Prostate gland (tissue), 2 donors: ENCODE results near the gene SLC2A4.

Experiments used
- CTCF ChIP-seq, 4 experiments: fragments of 200-600 bp in 2 of 4; fragments of 450-650 bp in 2 of 4; sonication (generic) in 2 of 4; IDR thresholded peaks; 1 replicate in 3 of 4; 2 replicates in 1 of 4; pipeline ENCODE4 v1.5.1; 2016 to 2019; ENCODE audit warnings: antibody characterized with exemption in 4 of 4, mild to moderate bottlenecking in 2 of 4, moderate library complexity in 2 of 4
- POLR2A ChIP-seq: fragments of 450-650 bp; IDR thresholded peaks from one replicate; pipeline ENCODE4 v1.6.1; 2016; ENCODE audit warnings: antibody characterized with exemption, mild to moderate bottlenecking
- POLR2AphosphoS5 ChIP-seq: sonication (generic); formaldehyde crosslinking; IDR thresholded peaks from one replicate; pipeline ENCODE4 v1.6.1; 2017; ENCODE audit warnings: antibody characterized with exemption

DNA sequence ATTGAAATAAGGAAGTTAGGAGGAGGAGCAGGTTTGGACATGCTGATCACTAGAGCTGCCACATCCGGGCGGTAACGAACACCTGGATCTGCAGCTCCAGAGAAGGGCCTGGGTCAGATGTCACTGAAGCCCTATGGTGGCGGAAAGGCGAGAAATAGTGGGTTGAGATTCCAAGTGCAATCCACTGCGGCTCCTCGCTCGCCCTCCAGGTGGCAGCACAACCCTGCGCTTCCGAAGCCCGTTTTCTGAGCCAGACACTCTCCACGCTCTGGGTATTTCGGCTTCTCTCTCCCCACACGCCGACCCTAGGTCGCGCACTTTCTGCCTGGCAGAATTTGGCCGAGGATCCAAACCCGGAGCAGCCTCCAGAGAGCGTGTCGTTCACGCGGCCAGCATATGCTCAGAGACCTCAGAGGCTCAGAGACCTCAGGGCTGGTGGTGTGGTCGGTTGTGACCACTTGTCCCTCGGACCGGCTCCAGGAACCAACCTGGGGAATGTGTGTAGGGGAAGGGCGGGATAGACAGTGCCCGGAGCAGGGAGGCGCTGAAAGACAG is 922 bp upstream of the SLC2A4 start:
- TF ChIP-seq CTCF (IDR thresholded peaks at IDR 0.05) (peak; percentile 79 to 99 (median 88)), POLR2A (peak; percentile 29), POLR2AphosphoS5 (peak; percentile 59)
